GM18867 (cell line): ENCODE results near the gene TCF12.

Source experiments
- ATAC-seq: cut with Tn5 transposase; IDR thresholded peaks from one replicate; pipeline ENCODE4 v1.9.1; 2021; ENCODE audit warnings: mild to moderate bottlenecking, moderate library complexity; ENCODE audit not compliant: unreplicated experiment

Gene TCF12

GRCh38 chr15:57285386-57285785, 366.9 kb downstream of the TCF12 start:
- ATAC-seq: no peak

GRCh38 chr15:57286446-57287122, 368.1 kb downstream of the TCF12 start:
- ATAC-seq: no peak

GRCh38 chr15:57287123-57287521, 368.7 kb downstream of the TCF12 start:
- no peak for ATAC-seq

- no peak for ATAC-seq
These were observed 370.6 kb downstream of the TCF12 start for GRCh38 chr15:57288926-57289580.

GRCh38 chr15:57290187-57290586, 371.7 kb downstream of the TCF12 start:
- ATAC-seq: no peak

- ATAC-seq: no peak
These were observed 372.4 kb downstream of the TCF12 start for GRCh38 chr15:57290826-57291225.

GRCh38 chr15:57296473-57297162, 378.2 kb downstream of the TCF12 start:
- ATAC-seq: no peak

- ATAC-seq: no peak
These were observed 378.7 kb downstream of the TCF12 start for GRCh38 chr15:57297163-57297593.

- no peak for ATAC-seq
These were observed 379.2 kb downstream of the TCF12 start for GRCh38 chr15:57297630-57298029.

- no peak for ATAC-seq
These were observed 379.8 kb downstream of the TCF12 start for GRCh38 chr15:57298204-57298603.

- no peak for ATAC-seq
These were observed 380.6 kb downstream of the TCF12 start for GRCh38 chr15:57298843-57299550.

- ATAC-seq: no peak
These were observed 382.9 kb downstream of the TCF12 start for GRCh38 chr15:57301307-57301706.

- no peak for ATAC-seq
These were observed 384.3 kb downstream of the TCF12 start for GRCh38 chr15:57302640-57303257.

- no peak for ATAC-seq
These were observed 386.6 kb downstream of the TCF12 start for GRCh38 chr15:57305009-57305408.

- ATAC-seq: peak; percentile 66
These were observed 387.9 kb downstream of the TCF12 start for GRCh38 chr15:57306161-57306943.

GRCh38 chr15:57306944-57307411, 388.5 kb downstream of the TCF12 start:
- ATAC-seq: no peak

- no peak for ATAC-seq
These were observed 389.2 kb downstream of the TCF12 start for GRCh38 chr15:57307527-57308169.

GRCh38 chr15:57308170-57308545, 389.7 kb downstream of the TCF12 start:
- ATAC-seq: no peak
